ENCODE data around the gene PRRG2.

PRRG2 gene

DNA sequence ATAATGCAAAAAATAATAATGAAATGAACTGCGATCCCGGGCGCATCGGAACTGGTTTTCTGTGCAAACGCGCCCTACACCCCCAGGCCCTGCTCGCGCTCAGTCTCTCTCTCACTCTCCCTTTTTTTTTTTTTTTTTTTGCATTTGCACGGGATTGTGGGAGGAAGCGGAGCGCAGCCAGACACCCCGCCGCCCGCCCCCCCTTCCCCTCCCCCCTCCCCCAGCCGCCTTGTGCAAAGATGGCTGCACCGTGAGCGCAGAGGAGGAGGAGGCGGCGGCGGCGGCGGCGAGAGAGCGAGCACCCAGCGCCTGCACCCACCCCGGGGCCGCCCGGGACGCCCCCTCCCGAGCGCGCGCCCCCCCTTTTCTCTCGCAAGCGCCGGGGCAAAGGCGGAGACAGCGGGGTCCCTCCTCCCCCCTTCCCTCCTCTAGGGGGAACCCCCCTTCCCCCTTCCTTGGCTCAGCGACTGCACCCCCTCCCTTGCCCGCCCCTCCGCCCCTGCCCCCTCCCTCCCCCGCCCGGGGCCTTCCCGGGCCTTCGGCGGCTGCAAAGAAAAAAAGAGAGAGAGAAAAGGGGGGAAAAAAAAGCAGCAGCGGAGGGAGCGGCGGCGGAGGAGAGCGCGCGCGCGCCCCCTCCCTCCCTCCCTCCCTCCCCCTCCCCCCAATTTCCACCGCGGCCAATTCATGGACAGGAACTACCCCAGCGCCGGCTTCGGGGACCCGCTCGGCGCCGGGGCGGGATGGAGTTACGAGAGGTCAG lies 10.0 kb downstream of the PRRG2 start, which contains the start of gene PRR12 (continued):
- TF ChIP-seq SP2 (tag by site-specific recombination; IDR thresholded peaks at IDR 0.05) (no peak), ZNF18 (tag by site-specific recombination; IDR thresholded peaks at IDR 0.05) (no peak), ZNF19 (tag by site-specific recombination; IDR thresholded peaks at IDR 0.05; ENCODE audit: low read depth) (no peak), MZF1 (tag by site-specific recombination; IDR thresholded peaks at IDR 0.05; ENCODE audit: borderline replicate concordance) (no peak), ZNF354C (tag by site-specific recombination; IDR thresholded peaks at IDR 0.05; ENCODE audit: borderline replicate concordance, low read depth) (no peak), ZSCAN16 (tag by site-specific recombination; IDR thresholded peaks at IDR 0.05) (no peak), ZNF223 (tag by site-specific recombination; IDR thresholded peaks at IDR 0.05) (no peak), ZNF76 (tag by site-specific recombination; IDR thresholded peaks at IDR 0.05; ENCODE audit: borderline replicate concordance, low read depth) (peak; percentile 76), ZNF221 (tag by site-specific recombination; IDR thresholded peaks at IDR 0.05; ENCODE audit: borderline replicate concordance) (no peak), ZNF391 (tag by site-specific recombination; IDR thresholded peaks at IDR 0.05; ENCODE audit: borderline replicate concordance, low read depth) (no peak), ZBTB17 (tag by site-specific recombination; IDR thresholded peaks at IDR 0.05) (no peak), ZNF792 (tag by site-specific recombination; IDR thresholded peaks at IDR 0.05) (no peak), GLI2 (tag by site-specific recombination; IDR thresholded peaks at IDR 0.05; ENCODE audit: borderline replicate concordance, low read depth) (no peak), SCRT2 (tag by site-specific recombination; IDR thresholded peaks at IDR 0.05) (no peak), ZNF513 (tag by site-specific recombination; IDR thresholded peaks at IDR 0.05) (0 out of 2 replicates have a peak, but pooled peaks have one; percentile 12), ZNF341 (tag by site-specific recombination; IDR thresholded peaks at IDR 0.05; ENCODE audit: low read depth) (no peak), WT1 (tag by site-specific recombination; IDR thresholded peaks at IDR 0.05) (no peak)
- TF ChIP-seq, protein P1, sequence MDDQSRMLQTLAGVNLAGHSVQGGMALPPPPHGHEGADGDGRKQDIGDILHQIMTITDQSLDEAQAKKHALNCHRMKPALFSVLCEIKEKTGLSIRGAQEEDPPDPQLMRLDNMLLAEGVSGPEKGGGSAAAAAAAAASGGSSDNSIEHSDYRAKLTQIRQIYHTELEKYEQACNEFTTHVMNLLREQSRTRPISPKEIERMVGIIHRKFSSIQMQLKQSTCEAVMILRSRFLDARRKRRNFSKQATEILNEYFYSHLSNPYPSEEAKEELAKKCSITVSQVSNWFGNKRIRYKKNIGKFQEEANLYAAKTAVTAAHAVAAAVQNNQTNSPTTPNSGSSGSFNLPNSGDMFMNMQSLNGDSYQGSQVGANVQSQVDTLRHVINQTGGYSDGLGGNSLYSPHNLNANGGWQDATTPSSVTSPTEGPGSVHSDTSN (CRISPR knock-in tag; IDR thresholded peaks at IDR 0.05) = no peak
- TF ChIP-seq, protein P2, sequence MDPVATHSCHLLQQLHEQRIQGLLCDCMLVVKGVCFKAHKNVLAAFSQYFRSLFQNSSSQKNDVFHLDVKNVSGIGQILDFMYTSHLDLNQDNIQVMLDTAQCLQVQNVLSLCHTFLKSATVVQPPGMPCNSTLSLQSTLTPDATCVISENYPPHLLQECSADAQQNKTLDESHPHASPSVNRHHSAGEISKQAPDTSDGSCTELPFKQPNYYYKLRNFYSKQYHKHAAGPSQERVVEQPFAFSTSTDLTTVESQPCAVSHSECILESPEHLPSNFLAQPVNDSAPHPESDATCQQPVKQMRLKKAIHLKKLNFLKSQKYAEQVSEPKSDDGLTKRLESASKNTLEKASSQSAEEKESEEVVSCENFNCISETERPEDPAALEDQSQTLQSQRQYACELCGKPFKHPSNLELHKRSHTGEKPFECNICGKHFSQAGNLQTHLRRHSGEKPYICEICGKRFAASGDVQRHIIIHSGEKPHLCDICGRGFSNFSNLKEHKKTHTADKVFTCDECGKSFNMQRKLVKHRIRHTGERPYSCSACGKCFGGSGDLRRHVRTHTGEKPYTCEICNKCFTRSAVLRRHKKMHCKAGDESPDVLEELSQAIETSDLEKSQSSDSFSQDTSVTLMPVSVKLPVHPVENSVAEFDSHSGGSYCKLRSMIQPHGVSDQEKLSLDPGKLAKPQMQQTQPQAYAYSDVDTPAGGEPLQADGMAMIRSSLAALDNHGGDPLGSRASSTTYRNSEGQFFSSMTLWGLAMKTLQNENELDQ (tag by site-specific recombination; IDR thresholded peaks at IDR 0.05; ENCODE audit: low read depth) = no peak

Data from HEK293 (cell line).